Left lung (tissue), 10 donors: ENCODE results near the gene FOXK1. TPM values are rescaled to one million over a fixed set of nuclear protein-coding genes. Genes with fewer than 3 reads are reported as not detected.

ENCODE experiments used
- ATAC-seq: fragments of 200-7000 bp; cut with Tn5 transposase; one replicate; pipeline ENCODE4 v1.9.1; 2020; ENCODE audit warnings: moderate library complexity
- DNase-seq, 4 donors: peaks; one replicate each; pipeline ENCODE4 v3.0.0-alpha.2; 2013 to 2020
- H3K27ac ChIP-seq, 2 donors: fragments of 200-600 bp; sonication (generic) in 1 of 2; one replicate each; pipeline versions ENCODE4 v1.5.0 to v1.8.0; 2020 to 2021
- H3K27me3 ChIP-seq, 2 donors: fragments of 200-600 bp; sonication (generic) in 1 of 2; one replicate each; pipeline versions ENCODE4 v1.5.0 to v1.8.0; 2020 to 2021
- H3K36me3 ChIP-seq, 2 donors: fragments of 200-600 bp; sonication (generic) in 1 of 2; one replicate each; pipeline versions ENCODE4 v1.5.0 to v1.8.0; 2020 to 2021
- H3K4me1 ChIP-seq, 2 donors: fragments of 200-600 bp; one replicate each; pipeline ENCODE4 v1.8.0; 2021
- H3K4me3 ChIP-seq, 2 donors: fragments of 200-600 bp; sonication (generic) in 1 of 2; one replicate each; pipeline versions ENCODE4 v1.5.0 to v1.8.0; 2020 to 2021; ENCODE audit warnings: mild to moderate bottlenecking in 1 of 2
- H3K9me3 ChIP-seq, 2 donors: fragments of 200-600 bp; sonication (generic) in 1 of 2; one replicate each; pipeline versions ENCODE4 v1.5.0 to v1.8.0; 2020 to 2021
- CTCF ChIP-seq, 2 donors: fragments of 200-600 bp; sonication (generic) in 1 of 2; IDR thresholded peaks; one replicate each; pipeline versions ENCODE4 v1.5.0 to v1.8.0; 2021; ENCODE audit warnings: antibody characterized with exemption in 2 of 2
- intact Hi-C, 2 donors: fragments of 100-400 bp; cut with DNase I; formaldehyde crosslinking; loops; one replicate each; pipeline versions ENCODE4 v1.11.2 to v1.14.2; 2022
- polyA plus RNA-seq, 6 donors: library from polyadenylated mRNA; unstranded; fragments of 120-200 nt; gene quantifications; one replicate each; pipeline ENCODE4 v1.2.1, GENCODE V29; 2013; ENCODE audit not compliant: insufficient read length in 6 of 6
- total RNA-seq, 2 donors: library from RNA; stranded (reverse); fragmentation: NEBNext Ultra II Directional; extraction: Animal tissue kit (Norgen Biotek cat#: 25700); gene quantifications; one replicate each; pipeline ENCODE4 v1.2.1, GENCODE V29; 2021
- donor health status: DM: no; HTN: yes; CAD: no.
- donor health status: DM: no; HTN: no; CAD: no.

FOXK1 gene
- total and polyA plus RNA-seq, 8 donors, result 15.1 to 29.2 (median 18.8) TPM

- no peaks in the 10 kb centered on the region for H3K27me3 ChIP-seq
- intact Hi-C loops, result no loop called here
- no peak overlapping the region for H3K4me3 ChIP-seq
- no peak for TF ChIP-seq CTCF (IDR thresholded peaks at IDR 0.05)
- H3K36me3 ChIP-seq, result no peaks in the 10 kb centered on the region
- ATAC-seq, result no peak
- peak in 1 of 4 donors; percentile 50 for DNase-seq
- no peak overlapping the region for H3K27ac ChIP-seq
- H3K9me3 ChIP-seq, result no peaks in the 10 kb centered on the region
- peaks cover 31 to 78% of the 10 kb centered on the region in 2 donors for H3K4me1 ChIP-seq
Observed at GRCh38 chr7:4711093-4711492, 29.0 kb downstream of the FOXK1 start.

GRCh38 chr7:4711634-4712033, 29.5 kb downstream of the FOXK1 start:
- no peak for TF ChIP-seq CTCF (IDR thresholded peaks at IDR 0.05)
- peaks cover 28 to 78% of the 10 kb centered on the region in 2 donors for H3K4me1 ChIP-seq
- no peaks in the 10 kb centered on the region for H3K9me3 ChIP-seq
- no peak overlapping the region for H3K27ac ChIP-seq
- H3K4me3 ChIP-seq, result no peak overlapping the region
- no peak for ATAC-seq
- peak in 1 of 4 donors; percentile 66 for DNase-seq
- intact Hi-C loops, result no loop called here
- no peaks in the 10 kb centered on the region for H3K27me3 ChIP-seq
- H3K36me3 ChIP-seq, result no peaks in the 10 kb centered on the region

GRCh38 chr7:4712281-4713182, 30.4 kb downstream of the FOXK1 start:
- ATAC-seq, result peak; percentile 68
- Histone ChIP-seq H3K9me3 (no peaks in the 10 kb centered on the region), H3K4me1 (peaks cover 26 to 71% of the 10 kb centered on the region in 2 donors), H3K36me3 (no peaks in the 10 kb centered on the region), H3K4me3 (peak overlapping the region in 1 of 2 donors; percentile 3), H3K27me3 (no peaks in the 10 kb centered on the region), H3K27ac (peak overlapping the region; percentile 67 to 74)
- intact Hi-C loops, result no loop called here
- TF ChIP-seq CTCF (IDR thresholded peaks at IDR 0.05), result no peak
- no peak for DNase-seq

- ATAC-seq (peak; percentile 14), DNase-seq (peak in 3 of 4 donors; percentile 61 to 80 (median 69))
- Histone ChIP-seq H3K36me3 (peaks cover 0 to 4% of the 10 kb centered on the region in 2 donors), H3K4me3 (peak overlapping the region in 1 of 2 donors; percentile 3), H3K4me1 (peaks cover 26 to 66% of the 10 kb centered on the region in 2 donors), H3K9me3 (no peaks in the 10 kb centered on the region), H3K27me3 (no peaks in the 10 kb centered on the region), H3K27ac (peak overlapping the region; percentile 67 to 74)
- intact Hi-C loops, result no loop called here
- no peak for TF ChIP-seq CTCF (IDR thresholded peaks at IDR 0.05)
Observed at GRCh38 chr7:4713183-4713784, 31.2 kb downstream of the FOXK1 start.

GRCh38 chr7:4714161-4714700, 32.1 kb downstream of the FOXK1 start:
- intact Hi-C loops, result no loop called here
- peak in 1 of 4 donors; percentile 41 for DNase-seq
- H3K27ac ChIP-seq, result no peak overlapping the region
- TF ChIP-seq CTCF (IDR thresholded peaks at IDR 0.05), result no peak
- H3K4me1 ChIP-seq, result peaks cover 26 to 65% of the 10 kb centered on the region in 2 donors
- H3K4me3 ChIP-seq, result no peak overlapping the region
- H3K9me3 ChIP-seq, result no peaks in the 10 kb centered on the region
- no peak for ATAC-seq
- H3K27me3 ChIP-seq, result no peaks in the 10 kb centered on the region
- peaks cover 0 to 9% of the 10 kb centered on the region in 2 donors for H3K36me3 ChIP-seq
